PC-3 (cell line): ENCODE results near the gene SHLD1. TPM values are rescaled to one million over a fixed set of nuclear protein-coding genes. Genes with fewer than 3 reads are reported as not detected.

Experiments used
- ATAC-seq: fragments of 200-7000 bp; cut with Tn5 transposase; 2 replicates; pipeline ENCODE4 v1.9.1; 2020; ENCODE audit warnings: mild to moderate bottlenecking, moderate library complexity
- BruUV-seq: library from RNA; stranded (reverse); fragments of 400-500 nt; replicated peaks from 2 replicates; lab custom pipeline; 2021; lab: Mats Ljungman, UMichigan
- CTCF ChIA-PET: fragments of 300-600 bp; sonication (Branson Sonifier 250); formaldehyde crosslinking; loops from one replicate; lab custom pipeline; 2022; ENCODE audit warnings: antibody characterized with exemption; lab: Charles Lee
- POLR2A ChIA-PET: fragments of 300-600 bp; sonication (Branson Sonifier 250); formaldehyde crosslinking; loops from one replicate; lab custom pipeline; 2022; ENCODE audit warnings: antibody characterized with exemption; ENCODE audit not compliant: unreplicated experiment; lab: Charles Lee
- DNase-seq: peaks from one replicate; pipeline ENCODE4 v3.0.0-alpha.2; 2015
- H2AFZ ChIP-seq: fragments of 300-600 bp; sonication (generic); 2 replicates; pipeline ENCODE4 v1.6.0; 2016; ENCODE audit warnings: antibody characterized with exemption, low read length
- H3F3A ChIP-seq: fragments of 300-600 bp; sonication (generic); one replicate; pipeline ENCODE4 v1.6.0; 2017; ENCODE audit warnings: antibody characterized with exemption, low read length, control low read depth, mild to moderate bottlenecking; ENCODE audit not compliant: unreplicated experiment
- H3K27ac ChIP-seq: fragments of 300-600 bp; sonication (generic); 2 replicates; pipeline ENCODE4 v1.5.1; 2016; ENCODE audit warnings: mild to moderate bottlenecking, low read length
- H3K27me3 ChIP-seq: fragments of 300-600 bp; sonication (generic); 2 replicates; pipeline ENCODE4 v1.6.1; 2016; ENCODE audit warnings: low read length, mixed read lengths
- H3K36me3 ChIP-seq: fragments of 300-600 bp; sonication (generic); 2 replicates; pipeline ENCODE4 v1.6.1; 2016; ENCODE audit warnings: low read depth, mixed run types, low read length, mixed read lengths
- H3K4me1 ChIP-seq: fragments of 300-600 bp; sonication (generic); 2 replicates; pipeline ENCODE4 v1.5.1; 2016; ENCODE audit warnings: low read length; ENCODE audit not compliant: insufficient read depth
- H3K4me2 ChIP-seq: fragments of 300-600 bp; sonication (generic); 2 replicates; pipeline ENCODE4 v1.6.0; 2016; ENCODE audit warnings: low read length
- H3K4me3 ChIP-seq: fragments of 300-600 bp; sonication (generic); 2 replicates; pipeline ENCODE4 v1.5.1; 2016; ENCODE audit warnings: mild to moderate bottlenecking, low read length, mixed read lengths
- H3K79me2 ChIP-seq: fragments of 300-600 bp; sonication (generic); 2 replicates; pipeline ENCODE4 v1.6.1; 2017; ENCODE audit warnings: low read length, mixed read lengths
- H3K9ac ChIP-seq: fragments of 300-600 bp; sonication (generic); 2 replicates; pipeline ENCODE4 v1.6.0; 2016; ENCODE audit warnings: mild to moderate bottlenecking, low read length
- H3K9me2 ChIP-seq: fragments of 300-600 bp; sonication (generic); replicated peaks from 2 replicates; pipeline ENCODE4 v1.6.1; 2016; ENCODE audit warnings: mixed run types, low read length, mixed read lengths
- H3K9me3 ChIP-seq: fragments of 300-600 bp; sonication (generic); 2 replicates; pipeline ENCODE4 v1.6.1; 2016; ENCODE audit warnings: low read length, mixed read lengths
- H4K20me1 ChIP-seq: fragments of 300-600 bp; sonication (generic); 2 replicates; pipeline ENCODE4 v1.6.1; 2016; ENCODE audit warnings: low read length, mixed read lengths
- CTCF ChIP-seq: fragments of 300-600 bp; sonication (generic); conservative IDR thresholded peaks from 2 replicates; pipeline ENCODE4 v1.5.1; 2017; ENCODE audit warnings: antibody characterized with exemption, low read depth, mild to moderate bottlenecking, low read length
- EZH2 ChIP-seq: fragments of 300-600 bp; sonication (generic); IDR thresholded peaks from one replicate; pipeline ENCODE4 v1.6.1; 2017; ENCODE audit warnings: antibody characterized with exemption, mild to moderate bottlenecking, low read length; ENCODE audit not compliant: unreplicated experiment
- EZH2phosphoT487 ChIP-seq: fragments of 300-600 bp; sonication (generic); IDR thresholded peaks from 2 replicates; pipeline ENCODE4 v1.6.1; 2018; ENCODE audit warnings: mild to moderate bottlenecking, antibody characterized with exemption, low read length, borderline replicate concordance
- intact Hi-C: fragments of 100-400 bp; cut with micrococcal nuclease; formaldehyde crosslinking; loops from 2 replicates; pipeline ENCODE4 v1.9.0; 2023
- total RNA-seq: library from RNA; depleted of rRNA; stranded (reverse); fragments of >200 nt; gene quantifications from 2 replicates; pipeline ENCODE4 v1.2.3, GENCODE V29; 2014

SHLD1 gene
- total RNA-seq, 1 experiment from 2014 or later, result 3.4 TPM

GRCh38 chr20:5767493-5768098 lies 17.4 kb downstream of the SHLD1 start:
- Histone ChIP-seq H3K9me2 (no peaks in the 10 kb centered on the region), H3K27me3 (no peaks in the 10 kb centered on the region), H3K4me2 (no peak overlapping the region), H3K79me2 (no peaks in the 10 kb centered on the region), H3K4me3 (no peak overlapping the region), H2AFZ (no peak overlapping the region), H3K4me1 (0 out of 2 replicates have a peak, but pooled peaks cover 5% of the 10 kb centered on the region), H4K20me1 (no peaks in the 10 kb centered on the region), H3K36me3 (no peaks in the 10 kb centered on the region), H3K27ac (no peak overlapping the region), H3K9ac (no peak overlapping the region), H3K9me3 (no peaks in the 10 kb centered on the region), H3F3A (no peaks in the 10 kb centered on the region)
- no TSS peak for BruUV-seq
- ChIA-PET CTCF (no interaction called here), POLR2A (no interaction called here)
- no peak; the same call in 1 of the 2 replicates for ATAC-seq
- TF ChIP-seq CTCF, result no peak
- no peak for TF ChIP-seq EZH2phosphoT487
- TF ChIP-seq EZH2, result no peak
- intact Hi-C loops, result no loop called here
- no peak for DNase-seq

DNA sequence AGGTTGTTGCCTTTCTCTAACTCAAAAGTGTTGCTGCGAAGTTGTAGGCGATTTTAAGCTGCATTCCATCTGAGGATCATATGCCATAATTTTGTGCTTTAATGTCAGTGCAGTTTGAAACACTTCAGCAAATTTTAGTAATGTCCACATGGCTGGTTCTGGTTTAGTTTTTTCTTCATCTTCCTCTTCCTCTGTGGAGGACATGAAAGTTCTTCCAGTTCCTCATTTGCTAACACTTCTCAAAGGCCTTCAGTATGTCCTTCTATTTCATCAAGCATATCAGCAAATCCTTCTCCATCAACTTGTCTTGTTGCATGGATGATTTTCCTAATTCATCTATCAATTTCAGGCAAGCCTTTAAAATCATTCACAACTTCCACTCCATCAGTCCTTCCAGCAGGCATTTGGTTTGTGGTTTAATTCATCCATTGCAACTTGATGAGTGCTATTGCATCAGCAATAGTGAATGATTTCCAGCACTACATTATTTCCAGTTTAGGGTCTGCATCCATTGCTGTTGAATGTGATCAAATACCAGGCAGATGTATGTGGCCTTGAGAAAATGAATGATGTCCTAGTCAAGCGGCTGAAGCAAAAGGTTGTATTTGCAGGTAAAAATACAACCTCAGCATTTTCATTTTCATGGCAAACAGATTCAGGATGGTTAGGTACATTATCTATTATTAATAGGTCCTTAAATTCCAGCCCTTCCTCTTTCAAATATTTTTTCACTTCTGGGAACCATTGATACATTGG lies 20.2 kb downstream of the SHLD1 start:
- TF ChIP-seq EZH2 (no peak), CTCF (no peak), EZH2phosphoT487 (no peak)
- Histone ChIP-seq H3K79me2 (no peaks in the 10 kb centered on the region), H3F3A (no peaks in the 10 kb centered on the region), H3K4me1 (no peaks in the 10 kb centered on the region), H3K9ac (no peak overlapping the region), H3K9me2 (no peaks in the 10 kb centered on the region), H3K4me3 (no peak overlapping the region), H4K20me1 (no peaks in the 10 kb centered on the region), H3K27me3 (no peaks in the 10 kb centered on the region), H3K27ac (no peak overlapping the region), H2AFZ (no peak overlapping the region), H3K9me3 (no peaks in the 10 kb centered on the region), H3K4me2 (no peak overlapping the region), H3K36me3 (no peaks in the 10 kb centered on the region)
- ChIA-PET POLR2A (no interaction called here), CTCF (no interaction called here)
- intact Hi-C loops, result no loop called here
- no peak for DNase-seq
- BruUV-seq, result no TSS peak
- ATAC-seq, result no peak

DNA sequence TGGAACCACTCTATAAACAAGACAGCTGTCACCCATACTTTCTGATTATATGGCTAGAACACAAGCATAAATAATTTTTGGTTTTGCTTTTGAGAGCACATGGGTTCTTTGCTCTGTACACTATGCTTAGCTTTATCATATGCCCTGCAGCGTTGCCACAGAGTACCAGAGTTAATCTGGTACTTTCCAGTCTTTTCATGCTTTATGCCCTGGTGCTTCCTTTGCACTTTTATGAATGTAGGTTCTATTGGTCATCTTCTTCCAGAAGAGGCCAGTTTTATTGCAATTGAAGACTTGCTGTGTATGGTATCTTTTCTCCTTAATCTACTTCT lies 20.8 kb downstream of the SHLD1 start:
- intact Hi-C loops, result no loop called here
- no peak for ATAC-seq
- CTCF ChIA-PET, result no interaction called here

More for the DNA sequence above, 20.8 kb downstream of the SHLD1 start:
- H3K4me3 ChIP-seq, result no peak overlapping the region
- TF ChIP-seq CTCF (no peak), EZH2phosphoT487 (no peak), EZH2 (no peak)
- BruUV-seq, result no TSS peak
- no peak overlapping the region for H3K4me2 ChIP-seq
- POLR2A ChIA-PET, result no interaction called here
- no peak overlapping the region for H3K9ac ChIP-seq
- H3F3A ChIP-seq, result no peaks in the 10 kb centered on the region
- DNase-seq, result no peak
- no peaks in the 10 kb centered on the region for H3K4me1 ChIP-seq
- no peaks in the 10 kb centered on the region for H3K9me2 ChIP-seq
- H3K9me3 ChIP-seq, result no peaks in the 10 kb centered on the region
- no peaks in the 10 kb centered on the region for H3K79me2 ChIP-seq
- H3K27me3 ChIP-seq, result no peaks in the 10 kb centered on the region
- H3K36me3 ChIP-seq, result no peaks in the 10 kb centered on the region
- H2AFZ ChIP-seq, result no peak overlapping the region
- H3K27ac ChIP-seq, result no peak overlapping the region
- H4K20me1 ChIP-seq, result no peaks in the 10 kb centered on the region
